HG03280 (cell line): ENCODE data around the gene MGAT3.

ENCODE experiments used
- ATAC-seq: cut with Tn5 transposase; IDR thresholded peaks from one replicate; pipeline ENCODE4 v1.9.1; 2021; ENCODE audit warnings: mild to moderate bottlenecking, moderate library complexity; ENCODE audit not compliant: unreplicated experiment

Gene MGAT3

DNA sequence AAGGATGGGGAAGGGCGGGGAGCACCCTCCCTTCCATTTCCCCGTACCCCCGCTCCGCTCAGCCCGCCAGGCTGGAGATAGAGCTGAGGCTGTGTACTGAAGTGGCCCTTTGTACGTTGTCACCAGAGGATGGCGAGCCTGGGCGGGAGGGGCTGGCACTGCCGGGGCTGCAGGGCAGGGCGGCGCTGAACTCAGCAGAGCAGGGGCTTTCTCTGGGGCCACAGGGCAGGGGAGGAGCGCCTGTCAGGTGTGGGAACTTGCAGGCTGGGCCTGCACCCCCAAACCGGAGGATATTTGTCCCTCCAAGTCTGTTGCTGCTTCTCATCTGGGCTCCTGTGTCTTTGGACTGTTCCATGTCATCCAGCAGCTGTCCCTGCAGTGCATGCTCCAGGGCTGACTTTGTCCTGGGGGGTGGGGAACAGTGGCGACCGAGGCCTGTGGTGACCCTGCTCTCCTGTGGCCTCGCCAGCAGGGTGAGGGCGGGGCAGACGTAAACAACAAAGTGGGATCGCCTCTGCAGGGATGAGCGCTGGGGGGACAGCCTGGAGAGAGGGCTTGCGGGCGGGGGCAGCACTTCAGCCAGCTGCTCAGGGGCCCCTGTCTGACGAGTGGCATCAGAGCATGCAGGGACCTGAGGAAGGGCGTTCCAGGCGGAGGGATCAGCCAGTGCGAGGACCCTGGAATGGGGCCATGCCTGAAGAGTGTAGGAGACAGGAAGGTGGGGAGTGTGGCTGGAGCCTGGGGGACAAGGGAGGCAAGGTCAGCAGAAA, 13.1 kb downstream of the MGAT3 start:
- ATAC-seq: no peak

DNA sequence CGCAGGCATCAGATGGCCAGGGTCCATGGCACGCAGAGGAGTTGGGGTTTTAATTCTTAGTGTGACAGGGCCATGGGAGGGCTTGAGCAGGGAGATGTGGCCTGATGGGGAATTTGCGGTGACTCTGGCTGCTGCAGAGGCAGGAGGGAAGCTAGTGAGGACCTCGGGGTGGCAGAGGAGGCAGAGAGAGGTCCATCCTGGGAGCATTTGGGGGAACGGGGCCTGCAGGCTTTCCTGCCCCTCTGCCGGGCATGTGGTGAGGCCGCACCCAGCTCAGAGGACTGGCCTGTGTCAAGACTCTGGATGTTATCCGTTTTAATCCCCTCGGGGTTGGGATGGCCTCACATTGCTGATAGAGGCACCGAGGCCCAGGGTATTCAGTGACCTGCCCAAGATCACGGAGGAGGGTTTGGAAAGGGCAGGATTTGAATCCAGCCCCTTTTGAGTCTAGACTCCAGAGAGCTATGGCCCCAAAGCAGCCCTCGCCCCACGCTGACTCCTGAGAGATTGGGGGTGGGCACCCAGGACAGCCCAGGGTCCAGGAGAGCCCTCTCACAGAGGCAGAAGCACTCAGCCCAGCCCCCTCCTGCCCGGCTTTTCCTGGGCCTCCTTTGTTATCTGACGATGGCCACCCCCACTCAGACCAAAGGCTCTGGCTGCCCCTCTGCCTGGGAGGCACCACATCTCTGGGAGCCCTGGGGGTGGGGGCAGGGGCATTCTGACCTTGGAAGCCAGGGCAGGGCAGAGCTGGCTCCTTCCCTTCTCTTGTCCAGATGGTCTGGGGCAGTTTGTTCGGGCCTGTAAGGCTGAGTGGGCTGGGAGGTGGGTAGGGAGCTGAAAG, 13.9 kb downstream of the MGAT3 start:
- ATAC-seq: no peak

DNA sequence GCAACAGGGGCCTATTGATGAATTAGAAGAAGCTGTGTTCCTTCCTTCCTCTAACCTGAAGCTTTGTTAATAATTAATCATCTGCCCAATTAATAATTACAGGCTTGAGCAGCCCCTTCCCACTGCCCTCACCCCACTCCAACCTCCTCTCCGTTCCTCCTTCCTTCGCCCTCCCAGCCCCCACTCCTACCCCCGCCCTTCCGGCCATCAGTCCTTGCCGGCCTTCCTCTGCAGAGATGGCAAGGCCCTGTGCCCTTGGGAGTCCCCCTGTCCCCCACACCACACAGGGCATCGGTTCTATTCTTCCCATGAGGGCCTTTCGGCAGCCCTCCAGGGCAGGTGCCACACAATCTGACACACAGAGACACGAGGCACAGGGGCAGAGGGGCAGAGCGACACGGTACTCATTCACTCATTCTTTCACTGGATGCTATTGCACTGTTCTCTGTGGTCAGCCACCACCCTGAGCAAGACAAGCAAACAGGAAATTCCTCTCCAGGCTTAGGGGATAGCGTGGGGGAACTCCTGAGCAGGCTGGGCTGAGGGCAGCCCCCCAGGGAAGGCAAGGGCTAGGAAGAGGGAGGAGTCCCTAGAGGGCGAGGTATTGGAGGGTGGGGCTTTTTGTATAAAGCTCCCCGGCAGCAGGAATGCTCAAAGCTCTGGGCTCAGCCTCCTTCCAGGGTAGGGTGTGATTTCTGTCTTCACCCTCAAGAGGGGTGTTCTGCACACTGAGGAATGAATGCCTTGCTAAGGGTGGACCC, 14.7 kb downstream of the MGAT3 start:
- ATAC-seq: no peak

DNA sequence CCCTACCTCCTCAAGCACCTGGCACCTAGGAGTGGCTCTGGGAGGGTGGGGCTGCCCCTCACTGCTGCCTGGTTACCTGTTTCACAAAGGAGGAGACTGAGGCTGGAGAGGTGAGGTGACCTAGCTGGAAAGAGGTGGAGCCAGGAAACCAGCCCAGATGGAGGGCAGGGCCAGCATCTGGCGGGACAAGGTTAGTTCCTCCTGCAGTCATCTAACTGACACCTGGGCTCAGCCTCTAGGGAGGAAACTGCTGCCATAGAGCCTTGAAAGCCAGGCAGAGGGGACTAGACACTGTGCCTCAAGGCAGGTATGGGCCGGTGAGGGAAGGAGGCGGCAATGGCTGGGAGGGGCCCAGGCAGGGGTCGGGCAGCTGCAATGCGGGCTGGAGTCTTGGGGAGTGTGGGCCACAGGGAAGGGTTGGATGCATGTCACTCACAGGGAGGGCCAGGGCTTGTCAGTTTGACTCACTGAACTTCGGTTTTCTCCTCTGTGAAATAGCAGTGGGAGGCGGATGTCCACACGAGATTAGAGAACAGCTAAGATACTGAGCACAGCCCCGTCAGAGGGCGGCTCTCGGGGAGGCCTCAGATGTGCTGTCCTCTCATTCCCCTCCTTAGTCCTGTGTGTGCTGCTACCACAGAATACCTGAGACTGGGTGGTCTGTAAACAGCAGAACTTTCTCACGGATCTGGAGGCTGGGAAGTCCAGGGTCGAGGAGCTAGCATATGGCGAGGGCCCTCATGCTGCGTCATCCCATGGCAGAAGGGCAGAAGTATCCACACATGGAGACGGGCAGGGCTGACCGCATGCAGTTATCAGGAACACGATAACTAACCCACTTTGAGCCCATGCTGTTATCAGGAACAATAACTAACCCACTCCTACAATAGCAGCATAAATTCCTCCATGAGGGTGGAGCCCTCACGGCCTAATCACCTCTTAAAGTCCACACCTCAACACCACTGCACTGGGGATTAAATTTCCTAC, 16.1 kb downstream of the MGAT3 start:
- no peak for ATAC-seq

DNA sequence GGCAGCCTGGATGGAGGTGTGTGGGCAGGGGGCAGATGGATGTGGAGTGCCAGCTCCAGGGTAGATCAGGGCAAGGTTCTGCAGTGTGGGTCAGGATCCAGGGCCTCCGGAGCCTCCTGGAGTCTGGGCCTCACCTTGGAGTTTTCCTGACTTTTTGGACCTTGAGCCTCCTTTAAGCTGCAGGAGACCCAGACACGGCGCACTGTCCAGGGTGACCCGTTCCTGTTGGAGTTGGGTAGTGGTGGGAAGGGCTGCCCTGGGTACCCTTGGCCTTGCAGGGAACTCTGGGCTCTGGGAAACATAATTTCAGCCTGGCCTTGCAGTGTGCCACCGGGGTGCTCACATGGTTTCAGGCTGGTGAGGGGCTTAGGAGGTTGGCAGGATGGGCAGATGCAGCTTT, 17.0 kb downstream of the MGAT3 start:
- ATAC-seq: no peak

DNA sequence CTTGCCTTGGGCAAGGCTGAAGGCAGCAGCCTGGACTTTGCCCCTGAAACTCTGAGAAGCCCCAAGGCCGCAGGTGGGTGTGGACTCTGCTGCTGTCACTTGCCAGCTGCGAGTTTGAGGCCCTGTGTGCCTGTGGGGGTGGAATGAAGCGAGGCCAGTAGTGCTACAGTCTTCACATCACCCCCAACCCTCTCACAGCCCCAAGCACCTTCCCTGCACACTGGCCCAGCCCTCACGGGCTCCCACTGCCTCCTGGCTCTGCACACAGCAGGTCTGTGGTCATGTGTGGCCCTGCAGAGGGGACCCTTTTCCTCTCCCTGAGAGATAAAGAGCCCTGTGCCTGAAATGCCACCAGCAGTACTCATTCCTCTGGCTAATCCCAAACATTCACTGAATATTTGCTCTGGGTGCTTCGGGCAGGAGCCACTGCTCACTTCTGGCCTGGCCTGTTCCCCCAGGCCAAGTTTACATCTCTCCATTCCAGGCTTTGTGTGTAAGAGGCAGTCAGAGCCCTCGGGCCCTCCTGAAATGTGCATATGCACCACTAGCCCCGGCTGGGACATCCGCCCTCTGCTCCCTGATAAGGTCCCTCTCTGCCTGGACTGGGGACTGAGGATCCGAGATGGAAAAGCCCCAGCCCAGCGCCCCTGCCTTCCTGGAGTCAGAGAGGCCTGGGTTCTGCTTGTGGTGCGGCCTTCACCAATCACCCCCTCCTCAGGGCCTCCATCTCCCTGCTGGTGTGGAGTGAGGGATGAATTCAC, 17.7 kb downstream of the MGAT3 start:
- no peak for ATAC-seq

DNA sequence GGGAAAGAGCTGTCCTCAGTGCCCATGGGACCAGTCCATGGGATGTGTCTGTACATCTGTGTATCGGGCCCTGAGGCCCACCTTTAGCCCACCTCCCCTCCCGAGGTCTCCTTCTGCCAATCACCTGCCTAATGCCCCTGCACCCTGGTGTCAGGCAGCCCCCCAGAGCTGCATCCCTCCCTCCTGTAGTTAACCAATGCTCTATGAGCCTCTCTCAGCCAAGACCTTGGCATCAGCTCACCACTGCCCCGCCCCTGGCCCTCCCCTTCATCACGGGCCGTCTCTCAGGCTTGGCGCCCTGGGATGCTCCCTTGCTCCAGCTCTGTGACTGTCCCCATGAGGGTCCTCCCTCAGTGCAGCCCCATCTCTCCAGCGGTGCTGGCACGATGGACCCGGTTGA, 18.5 kb downstream of the MGAT3 start:
- no peak for ATAC-seq

DNA sequence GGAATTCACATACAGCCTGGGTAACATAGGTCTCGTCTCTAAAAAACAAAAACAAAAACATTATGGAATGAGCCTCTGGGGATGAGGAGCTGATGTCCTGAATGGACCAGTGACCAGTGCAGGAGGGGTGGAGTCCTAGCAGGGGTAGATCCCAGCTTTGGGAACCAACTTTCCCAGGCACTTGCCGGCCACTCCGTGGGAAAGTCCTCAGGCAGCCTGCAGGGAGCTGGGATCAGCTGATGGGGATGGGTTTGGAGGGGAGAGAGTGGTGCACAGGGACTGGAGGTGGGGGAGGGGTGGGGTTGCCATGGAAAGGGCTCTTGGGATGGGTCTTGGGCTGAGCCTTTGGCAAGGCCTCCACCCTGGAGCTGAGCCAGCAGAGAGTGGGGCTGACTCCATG, 19.1 kb downstream of the MGAT3 start:
- no peak for ATAC-seq

DNA sequence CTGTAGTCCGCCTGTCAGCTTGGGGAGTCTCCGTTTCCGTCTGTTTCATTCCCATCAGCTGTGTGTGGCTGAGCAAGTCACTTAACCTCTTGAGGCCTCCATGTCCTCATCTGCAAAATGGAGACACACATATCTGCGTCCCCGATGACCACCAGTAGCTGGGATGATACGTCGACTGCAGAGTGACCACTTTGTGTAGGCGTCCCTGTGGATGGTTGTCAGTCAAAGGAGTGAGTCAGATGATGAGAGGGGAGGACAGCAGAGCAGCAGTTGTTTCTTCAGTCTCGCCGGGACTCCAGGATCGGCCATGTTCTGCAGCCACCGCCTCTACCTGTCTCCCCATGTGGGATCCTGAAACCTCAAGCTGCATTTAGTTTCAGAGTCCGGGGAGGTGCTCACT, 19.9 kb downstream of the MGAT3 start:
- ATAC-seq: no peak

DNA sequence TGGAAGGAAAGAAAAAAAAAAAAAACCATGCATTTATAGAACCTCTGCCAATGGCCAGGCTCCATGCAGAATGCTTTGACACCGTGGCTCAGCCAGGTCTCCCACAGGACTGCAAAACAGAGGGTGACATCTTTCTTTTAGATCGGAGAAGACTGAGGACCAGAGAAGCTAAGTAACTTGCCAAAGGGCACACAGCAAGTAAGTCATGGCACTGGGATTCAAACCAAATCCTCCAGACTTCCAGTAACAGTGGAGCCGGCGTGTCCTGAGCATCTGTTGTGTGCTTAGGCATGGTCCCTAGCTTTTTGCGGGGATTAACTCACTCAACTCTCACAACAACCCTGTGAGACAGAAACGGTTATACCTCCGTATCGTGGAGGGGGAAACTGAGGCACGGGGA, 20.7 kb downstream of the MGAT3 start:
- no peak for ATAC-seq

DNA sequence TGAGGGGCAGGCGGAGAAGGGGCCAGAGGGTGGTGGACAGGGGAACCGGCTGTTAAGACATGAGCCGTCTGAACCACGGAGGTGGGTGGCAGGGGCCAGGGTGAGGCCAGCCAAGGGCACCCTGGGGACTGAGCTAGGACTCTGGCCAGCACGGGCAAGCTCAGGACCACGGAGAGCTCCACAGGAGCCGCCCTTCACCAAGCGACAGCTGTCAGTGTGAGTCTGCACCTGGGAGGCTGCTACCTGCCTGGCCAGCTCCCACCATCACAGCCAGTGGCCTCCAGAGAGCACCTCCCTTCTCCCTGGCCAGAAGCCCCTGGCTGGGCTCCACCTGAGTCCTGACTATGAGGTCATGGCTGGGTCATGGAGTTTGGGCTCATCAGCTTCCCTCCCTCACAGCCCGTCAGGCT, 21.6 kb downstream of the MGAT3 start:
- ATAC-seq: no peak

DNA sequence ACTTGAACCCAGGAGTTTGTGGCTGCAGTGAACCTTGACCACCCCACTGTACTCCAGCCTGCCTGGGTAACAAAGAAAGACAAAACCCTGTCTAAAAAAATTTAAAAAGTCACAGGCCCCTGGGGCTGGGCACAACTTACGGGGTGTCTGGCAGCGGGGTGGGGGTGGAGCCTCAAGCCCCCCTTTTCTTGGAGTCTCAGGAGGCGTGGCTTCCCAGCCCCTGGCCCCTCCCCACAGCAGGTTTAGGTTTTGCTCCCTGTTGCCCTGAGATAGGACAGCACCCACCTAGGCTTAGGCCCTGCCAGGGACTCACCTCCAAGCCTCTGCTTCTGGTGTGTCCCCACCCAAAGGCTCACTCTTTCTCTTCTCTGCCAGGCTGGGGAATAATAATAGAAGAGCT, 22.4 kb downstream of the MGAT3 start:
- ATAC-seq: no peak

DNA sequence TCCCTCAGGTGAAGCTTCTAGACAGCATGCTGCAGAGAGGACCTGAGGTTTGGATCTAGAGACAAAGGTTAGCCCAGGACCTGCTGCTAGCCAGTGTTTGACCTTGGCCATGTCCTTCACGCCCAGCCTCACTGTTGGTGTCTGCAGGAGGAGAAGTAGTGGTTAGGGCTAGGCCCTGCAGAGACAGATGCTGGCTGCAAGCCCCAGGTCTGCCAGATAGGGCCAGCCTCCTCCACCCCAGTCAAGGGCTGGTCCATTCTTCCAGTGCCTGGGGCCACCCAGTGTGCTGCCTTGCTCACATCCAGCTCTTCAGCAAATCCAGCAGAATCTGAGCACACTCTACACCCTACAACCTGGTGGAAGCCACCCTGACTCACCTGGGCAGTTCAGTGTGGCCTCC, 23.7 kb downstream of the MGAT3 start:
- no peak for ATAC-seq

DNA sequence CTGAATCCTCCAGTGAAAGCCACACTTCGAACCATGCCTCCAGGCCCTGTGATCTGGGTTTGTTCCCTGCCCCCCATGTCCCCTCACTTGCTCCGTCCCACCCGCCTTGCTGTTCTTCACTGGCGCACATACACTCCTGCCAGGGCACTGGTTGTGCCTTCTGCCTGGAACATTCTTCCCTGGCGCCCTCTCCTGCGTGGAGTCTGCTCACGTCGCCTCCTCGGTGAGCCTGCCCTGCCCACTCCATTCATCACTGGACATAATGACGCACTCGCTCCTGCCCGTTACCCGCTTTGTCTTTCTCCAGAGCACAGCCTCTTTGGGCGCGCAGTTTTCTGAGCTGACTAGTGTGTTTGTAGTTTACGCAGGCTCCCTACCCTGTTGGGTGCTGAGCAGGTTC, 24.2 kb downstream of the MGAT3 start:
- ATAC-seq: no peak

DNA sequence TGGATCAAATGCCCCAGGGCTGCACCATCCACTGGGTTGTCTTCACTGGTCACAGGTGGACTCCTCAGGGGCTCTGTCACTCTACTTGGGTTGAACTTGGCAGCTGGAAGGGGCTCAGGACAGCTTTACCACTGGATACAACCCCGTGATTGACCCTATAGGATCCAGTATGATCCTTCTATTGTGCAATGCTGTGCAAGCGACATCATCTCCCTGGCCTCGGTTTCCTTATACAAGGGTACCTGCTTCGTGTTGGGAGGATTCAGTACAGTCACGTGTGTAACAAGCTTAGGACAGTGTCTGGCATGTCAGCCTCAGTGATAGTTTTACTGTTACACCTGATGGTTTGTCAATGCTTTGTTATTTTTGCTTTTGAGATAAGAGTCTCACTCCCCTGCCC, 24.8 kb downstream of the MGAT3 start:
- ATAC-seq: no peak

DNA sequence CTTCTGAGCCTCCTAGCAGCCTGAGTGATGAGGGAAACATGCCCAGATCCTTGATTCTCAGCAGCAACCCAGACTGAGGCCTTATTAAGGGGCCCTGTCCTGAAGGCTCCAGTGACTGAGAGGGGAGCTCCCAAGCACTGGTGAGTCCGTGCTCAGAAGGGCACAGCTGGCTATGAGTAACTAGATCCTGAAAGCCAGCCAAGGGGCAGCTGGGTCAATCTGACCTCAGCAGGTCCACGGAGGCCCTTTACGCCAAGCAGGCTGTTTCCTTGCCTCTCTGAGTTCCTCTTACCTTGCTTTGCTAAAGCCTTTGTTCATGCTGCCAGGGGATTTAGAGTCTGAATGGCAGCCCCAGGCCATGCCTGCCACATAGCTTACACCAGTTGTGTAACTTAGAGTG, 26.0 kb downstream of the MGAT3 start:
- ATAC-seq: no peak

DNA sequence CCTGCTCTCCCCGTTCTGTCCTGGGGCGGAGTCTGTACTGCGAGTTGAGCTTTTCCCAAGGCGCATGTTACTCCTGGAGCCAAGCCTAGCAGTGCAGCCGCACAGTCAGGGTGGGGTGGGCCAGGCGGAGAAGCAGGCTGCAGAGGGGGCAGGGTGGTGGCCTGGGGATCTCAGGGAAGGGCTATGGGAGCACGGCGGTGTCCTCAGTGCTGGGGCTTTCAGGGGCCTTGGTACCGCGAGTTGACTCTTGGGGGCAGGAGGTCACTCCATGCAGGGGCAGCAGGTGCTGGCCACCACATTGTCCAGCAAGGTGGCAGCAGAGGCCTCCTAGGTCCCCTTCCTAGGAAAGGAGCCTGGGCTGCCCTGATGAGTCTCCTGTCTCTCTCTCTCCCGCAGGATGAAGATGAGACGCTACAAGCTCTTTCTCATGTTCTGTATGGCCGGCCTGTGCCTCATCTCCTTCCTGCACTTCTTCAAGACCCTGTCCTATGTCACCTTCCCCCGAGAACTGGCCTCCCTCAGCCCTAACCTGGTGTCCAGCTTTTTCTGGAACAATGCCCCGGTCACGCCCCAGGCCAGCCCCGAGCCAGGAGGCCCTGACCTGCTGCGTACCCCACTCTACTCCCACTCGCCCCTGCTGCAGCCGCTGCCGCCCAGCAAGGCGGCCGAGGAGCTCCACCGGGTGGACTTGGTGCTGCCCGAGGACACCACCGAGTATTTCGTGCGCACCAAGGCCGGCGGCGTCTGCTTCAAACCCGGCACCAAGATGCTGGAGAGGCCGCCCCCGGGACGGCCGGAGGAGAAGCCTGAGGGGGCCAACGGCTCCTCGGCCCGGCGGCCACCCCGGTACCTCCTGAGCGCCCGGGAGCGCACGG, 30.4 kb downstream of the MGAT3 start:
- no peak for ATAC-seq

DNA sequence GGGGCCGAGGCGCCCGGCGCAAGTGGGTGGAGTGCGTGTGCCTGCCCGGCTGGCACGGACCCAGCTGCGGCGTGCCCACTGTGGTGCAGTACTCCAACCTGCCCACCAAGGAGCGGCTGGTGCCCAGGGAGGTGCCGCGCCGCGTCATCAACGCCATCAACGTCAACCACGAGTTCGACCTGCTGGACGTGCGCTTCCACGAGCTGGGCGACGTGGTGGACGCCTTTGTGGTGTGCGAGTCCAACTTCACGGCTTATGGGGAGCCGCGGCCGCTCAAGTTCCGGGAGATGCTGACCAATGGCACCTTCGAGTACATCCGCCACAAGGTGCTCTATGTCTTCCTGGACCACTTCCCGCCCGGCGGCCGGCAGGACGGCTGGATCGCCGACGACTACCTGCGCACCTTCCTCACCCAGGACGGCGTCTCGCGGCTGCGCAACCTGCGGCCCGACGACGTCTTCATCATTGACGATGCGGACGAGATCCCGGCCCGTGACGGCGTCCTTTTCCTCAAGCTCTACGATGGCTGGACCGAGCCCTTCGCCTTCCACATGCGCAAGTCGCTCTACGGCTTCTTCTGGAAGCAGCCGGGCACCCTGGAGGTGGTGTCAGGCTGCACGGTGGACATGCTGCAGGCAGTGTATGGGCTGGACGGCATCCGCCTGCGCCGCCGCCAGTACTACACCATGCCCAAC, 31.2 kb downstream of the MGAT3 start:
- ATAC-seq: no peak
